HG02981 (cell line): ENCODE data around the gene MED16.

ENCODE experiments used
- ATAC-seq: cut with Tn5 transposase; IDR thresholded peaks from one replicate; pipeline ENCODE4 v1.9.1; 2021; ENCODE audit warnings: mild to moderate bottlenecking, moderate library complexity; ENCODE audit not compliant: unreplicated experiment

The MED16 gene, protein sequence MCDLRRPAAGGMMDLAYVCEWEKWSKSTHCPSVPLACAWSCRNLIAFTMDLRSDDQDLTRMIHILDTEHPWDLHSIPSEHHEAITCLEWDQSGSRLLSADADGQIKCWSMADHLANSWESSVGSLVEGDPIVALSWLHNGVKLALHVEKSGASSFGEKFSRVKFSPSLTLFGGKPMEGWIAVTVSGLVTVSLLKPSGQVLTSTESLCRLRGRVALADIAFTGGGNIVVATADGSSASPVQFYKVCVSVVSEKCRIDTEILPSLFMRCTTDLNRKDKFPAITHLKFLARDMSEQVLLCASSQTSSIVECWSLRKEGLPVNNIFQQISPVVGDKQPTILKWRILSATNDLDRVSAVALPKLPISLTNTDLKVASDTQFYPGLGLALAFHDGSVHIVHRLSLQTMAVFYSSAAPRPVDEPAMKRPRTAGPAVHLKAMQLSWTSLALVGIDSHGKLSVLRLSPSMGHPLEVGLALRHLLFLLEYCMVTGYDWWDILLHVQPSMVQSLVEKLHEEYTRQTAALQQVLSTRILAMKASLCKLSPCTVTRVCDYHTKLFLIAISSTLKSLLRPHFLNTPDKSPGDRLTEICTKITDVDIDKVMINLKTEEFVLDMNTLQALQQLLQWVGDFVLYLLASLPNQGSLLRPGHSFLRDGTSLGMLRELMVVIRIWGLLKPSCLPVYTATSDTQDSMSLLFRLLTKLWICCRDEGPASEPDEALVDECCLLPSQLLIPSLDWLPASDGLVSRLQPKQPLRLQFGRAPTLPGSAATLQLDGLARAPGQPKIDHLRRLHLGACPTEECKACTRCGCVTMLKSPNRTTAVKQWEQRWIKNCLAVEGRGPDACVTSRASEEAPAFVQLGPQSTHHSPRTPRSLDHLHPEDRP

DNA sequence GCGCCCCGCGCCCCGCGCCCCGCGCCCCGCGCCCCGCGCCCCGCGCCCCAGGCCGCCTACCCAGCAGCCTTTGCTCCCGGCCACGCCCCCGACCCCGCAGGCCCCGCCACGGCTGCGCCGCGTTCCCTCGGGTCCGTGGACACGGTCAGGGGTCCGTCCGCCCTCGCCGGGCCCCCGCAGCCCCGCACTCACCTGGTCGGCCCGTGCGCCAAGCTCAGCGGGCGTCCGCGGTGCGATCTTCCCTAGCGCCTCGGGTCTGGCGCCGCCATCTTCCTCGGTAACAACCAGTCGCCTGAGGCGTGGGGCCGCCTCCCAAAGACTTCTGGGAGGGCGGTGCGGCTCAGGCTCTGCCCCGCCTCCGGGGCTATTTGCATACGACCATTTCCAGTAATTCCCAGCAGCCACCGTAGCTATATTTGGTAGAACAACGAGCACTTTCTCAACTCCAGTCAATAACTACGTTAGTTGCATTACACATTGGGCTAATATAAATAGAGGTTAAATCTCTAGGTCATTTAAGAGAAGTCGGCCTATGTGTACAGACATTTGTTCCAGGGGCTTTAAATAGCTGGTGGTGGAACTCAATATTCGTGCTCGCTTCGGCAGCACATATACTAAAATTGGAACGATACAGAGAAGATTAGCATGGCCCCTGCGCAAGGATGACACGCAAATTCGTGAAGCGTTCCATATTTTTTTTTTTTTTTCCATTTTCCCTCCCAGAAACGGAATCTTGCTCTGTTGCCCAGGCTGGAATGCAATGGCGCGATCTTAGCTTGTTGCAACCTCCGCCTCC is at the start of gene MED16, which contains the start of gene RNU6-9:
MED16 (minus strand) TSS at position 294 of the 796 bp plus-strand sequence. CDS start 2,056 bp downstream, outside the sequence.
RNU6-9 (plus strand) TSS at position 591 of the 796 bp plus-strand sequence.
- peak; percentile 81 for ATAC-seq

DNA sequence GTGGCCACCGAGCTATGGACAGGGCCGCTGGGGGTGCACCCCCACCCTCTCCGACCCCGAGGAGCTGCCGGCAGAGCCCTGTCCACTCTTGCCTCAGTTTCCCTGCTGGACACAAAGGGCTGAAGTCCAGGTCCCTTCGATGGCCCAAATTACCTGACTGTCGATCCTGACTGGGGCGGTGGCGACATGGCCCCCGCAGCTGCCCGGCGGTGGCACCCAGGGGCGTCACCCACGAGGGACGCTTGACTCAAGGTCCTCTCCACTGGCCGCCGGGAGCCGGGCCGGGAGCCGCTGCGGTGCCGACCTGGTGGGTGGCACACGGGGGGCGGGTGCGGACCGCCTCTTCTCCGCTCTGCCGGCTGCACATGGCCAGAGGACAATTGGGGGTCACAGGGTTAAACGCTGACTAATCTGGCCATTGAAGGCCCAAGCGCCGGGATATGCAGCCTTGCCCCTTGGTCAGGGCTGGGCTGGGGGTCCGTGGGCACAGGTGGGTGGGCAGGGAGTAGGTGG is 49.2 kb upstream of the MED16 start:
- ATAC-seq, result no peak

DNA sequence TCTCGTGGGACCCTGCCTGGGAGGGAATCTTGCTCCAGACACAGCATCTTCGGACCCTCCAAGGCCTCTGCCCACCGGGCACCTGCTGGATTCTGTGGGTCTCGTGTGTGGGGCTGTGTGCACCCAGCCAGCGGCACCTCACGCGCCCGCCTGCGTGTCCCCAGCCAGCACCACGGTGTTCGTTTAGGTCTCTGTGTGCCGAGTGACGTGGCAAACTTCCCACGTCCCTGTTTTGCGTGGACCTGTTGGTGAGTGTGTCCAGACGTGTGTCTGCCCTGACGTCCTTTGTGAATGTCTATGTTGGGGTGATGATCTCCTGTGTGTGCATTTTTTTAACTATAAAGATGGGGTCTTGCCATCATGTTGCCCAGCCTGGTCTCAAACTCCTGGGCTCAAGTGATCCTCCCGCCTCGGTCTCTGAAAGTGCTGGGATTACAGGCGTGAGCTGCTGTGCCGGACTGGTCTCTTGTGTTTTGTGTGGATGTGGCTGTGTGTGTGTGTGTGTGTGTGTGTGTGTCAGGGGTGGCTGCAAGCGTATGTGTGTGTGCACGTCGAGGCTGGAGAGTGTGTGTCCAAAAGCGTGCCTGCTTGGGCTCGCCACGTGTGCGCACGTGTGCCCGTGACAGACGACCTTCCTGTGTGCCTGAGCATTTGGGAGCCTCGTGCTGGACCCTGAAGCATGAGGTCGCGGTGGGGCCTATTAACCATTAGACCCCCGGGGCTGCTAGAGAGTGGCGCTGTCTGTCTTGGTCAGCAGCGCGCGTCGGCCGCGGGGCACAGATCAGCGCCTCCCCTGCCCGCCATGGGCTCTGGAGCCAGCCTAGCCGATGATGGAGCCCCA is 48.5 kb upstream of the MED16 start:
- no peak for ATAC-seq

DNA sequence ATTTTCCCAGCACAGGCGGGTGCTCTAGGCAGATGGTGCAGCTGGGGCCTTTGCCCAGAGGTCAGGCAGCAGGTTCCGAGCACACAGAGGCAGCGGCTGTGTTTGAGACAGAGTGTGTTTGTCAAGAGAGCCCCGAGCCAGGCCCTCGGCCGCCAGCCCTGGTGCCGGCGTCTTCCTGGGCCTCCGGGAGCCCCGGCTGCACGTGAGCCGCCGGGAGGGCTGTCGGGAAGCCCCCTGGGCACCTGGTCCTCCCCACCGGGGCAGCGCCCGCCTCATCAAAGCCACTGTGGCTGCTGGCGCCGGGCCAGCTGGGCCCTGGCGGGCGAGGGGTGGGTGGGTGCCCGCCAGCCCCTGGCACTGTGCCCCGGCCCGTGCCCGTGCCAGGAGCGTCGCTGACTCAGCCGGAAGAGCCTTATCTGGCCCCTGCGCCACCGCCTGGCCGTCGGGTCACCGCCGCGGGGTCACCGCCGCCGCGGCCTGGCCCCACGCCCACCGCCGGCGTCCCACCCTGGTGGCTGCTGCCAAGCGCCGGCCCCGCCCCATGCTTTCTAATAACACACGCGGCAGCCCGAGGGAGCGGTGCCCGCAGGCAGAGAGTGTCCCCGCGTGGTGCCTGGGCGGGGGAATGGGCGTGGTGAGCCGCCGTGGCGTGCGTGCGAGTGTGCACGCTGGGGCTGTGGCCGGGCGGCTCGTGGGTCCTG is 47.8 kb upstream of the MED16 start:
- peak; percentile 55 for ATAC-seq

DNA sequence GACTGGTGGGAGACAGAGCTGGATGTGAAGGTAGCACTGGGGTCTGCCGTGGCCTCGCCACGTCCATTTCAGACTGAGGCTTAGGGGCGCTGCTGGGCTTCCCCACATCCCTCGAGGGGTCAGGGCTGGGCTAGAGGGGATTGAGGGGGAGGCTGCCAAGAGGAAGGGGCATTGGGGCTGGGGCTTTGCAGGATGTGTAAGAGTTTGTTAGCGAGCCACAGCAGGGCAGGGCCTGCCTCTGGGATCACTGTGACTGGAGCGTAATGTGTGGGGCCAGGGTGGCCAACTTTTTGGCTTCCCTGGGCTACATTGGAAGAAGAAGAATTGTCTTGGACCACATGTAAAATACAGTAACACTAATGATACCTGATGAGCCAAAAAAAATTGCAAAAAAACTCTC is 46.9 kb upstream of the MED16 start:
- ATAC-seq, result no peak

DNA sequence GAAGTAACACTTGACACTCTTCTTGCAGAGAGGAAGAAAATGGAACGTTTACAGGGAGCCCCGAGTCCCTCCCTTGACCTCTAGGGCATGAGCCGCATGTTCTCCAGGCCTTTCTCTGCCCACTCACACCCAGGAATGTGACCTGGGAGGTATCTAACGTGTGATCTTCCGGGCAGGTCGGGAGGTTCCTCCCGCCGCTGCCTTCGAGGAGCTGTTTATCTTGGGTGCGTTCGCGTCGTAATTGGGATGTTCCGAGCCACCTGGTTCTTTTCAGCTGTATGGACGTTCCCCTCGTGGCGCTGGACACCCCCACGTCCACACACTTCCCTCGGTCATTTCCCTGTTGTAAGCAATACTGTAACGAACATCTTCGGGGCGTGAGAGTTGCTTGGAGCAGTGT is 46.5 kb upstream of the MED16 start:
- ATAC-seq, result no peak

DNA sequence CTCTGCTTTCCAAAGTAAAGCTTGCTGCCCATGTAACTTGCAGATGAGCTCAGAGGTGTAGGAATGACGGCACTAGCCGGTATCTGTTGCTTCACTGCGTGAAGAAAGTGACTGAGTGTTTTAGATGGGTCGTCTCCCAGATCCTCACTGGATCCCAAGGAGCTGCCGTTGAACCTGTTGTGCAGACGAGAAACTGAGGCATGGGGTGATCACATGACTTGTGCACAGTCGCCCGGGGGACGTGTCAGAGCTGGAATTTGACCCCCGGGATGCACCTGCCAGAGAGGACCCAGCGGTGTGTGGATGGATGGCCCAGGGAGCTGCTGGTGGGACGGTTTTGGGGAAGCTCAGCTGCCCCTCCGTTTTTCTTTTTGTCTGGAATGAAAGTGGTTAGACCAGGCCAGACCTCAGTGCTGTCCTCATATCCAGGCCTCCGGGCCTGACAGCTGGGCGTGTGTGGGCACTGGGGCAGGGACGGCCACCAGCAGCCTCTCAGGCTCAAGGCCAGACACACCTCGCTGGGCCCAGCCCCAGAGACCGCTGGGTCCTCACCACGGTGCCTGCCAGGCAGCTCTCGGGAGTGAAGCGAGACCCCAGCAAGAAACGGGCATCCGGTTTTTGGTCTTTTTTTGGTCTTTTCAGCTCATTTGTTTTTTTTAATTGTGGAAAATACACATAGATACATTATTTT is 45.4 kb upstream of the MED16 start:
- ATAC-seq, result no peak

DNA sequence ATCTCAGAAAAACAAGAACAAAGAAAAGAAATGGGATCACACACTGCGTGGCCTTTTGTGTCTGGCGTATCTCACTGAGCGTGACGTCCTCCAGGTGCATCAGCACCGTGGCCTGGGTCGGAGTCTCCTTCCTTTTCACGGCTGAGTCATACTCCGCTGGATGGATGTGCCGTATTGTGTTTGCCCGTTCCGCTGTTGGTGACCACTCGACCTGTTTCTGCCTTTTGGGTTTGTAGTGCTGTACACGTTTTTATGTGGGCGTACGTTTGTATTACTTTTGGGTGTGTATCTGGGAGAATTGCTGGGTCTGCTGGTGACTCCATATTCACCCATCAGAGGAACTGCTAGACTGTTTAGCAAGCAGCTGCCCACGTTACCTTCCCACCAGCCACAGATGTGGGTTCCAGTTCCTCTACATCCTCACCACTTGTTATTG is 44.3 kb upstream of the MED16 start:
- no peak for ATAC-seq

DNA sequence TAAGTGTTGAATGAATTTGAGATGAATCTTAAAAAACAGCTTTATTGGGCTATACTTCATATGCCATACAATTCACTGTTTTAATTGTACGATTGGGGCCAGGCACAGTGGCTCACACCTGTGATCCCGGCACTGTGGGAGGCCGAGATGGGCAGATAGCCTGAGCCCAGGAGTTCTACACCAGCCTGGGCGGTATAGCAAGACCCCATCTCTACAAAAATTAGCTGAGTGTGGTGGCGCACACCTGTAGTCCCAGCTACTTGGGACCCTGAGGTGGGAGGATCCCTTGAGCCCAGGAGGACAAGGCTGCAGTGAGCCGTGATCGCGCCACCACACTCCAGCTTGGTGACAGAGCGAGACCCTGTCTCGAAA is 43.2 kb upstream of the MED16 start:
- ATAC-seq, result no peak

DNA sequence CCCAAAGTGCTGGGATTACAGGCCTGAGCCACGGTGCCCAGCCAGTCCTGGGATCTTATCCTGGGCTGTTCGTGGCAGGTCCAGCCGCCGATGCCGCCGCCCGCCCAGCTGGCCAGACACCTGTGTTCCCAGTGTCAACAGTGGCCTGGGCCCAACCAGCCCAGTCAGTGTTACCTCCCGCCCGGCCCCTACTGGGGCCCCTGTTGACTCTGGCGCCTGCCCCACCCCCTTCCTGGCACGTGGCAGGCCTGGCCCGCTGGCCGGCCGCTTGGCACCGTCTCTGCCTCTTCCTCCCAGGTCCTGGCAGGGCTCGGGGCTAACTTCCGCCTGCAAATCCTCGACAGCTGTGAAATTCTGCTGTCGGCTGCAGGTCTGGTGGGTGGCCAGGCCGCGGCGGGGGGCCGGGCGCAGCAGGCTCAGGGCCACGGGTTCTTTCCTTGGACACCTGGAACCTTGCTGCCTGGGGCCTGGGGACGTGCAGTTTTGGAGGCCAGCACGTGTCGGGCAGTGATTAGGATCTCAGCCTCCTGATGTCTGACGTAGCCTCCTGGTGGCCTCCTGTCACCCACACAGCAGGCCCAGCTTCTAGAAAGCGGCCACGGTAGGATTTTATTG is 42.0 kb upstream of the MED16 start:
- ATAC-seq, result no peak

DNA sequence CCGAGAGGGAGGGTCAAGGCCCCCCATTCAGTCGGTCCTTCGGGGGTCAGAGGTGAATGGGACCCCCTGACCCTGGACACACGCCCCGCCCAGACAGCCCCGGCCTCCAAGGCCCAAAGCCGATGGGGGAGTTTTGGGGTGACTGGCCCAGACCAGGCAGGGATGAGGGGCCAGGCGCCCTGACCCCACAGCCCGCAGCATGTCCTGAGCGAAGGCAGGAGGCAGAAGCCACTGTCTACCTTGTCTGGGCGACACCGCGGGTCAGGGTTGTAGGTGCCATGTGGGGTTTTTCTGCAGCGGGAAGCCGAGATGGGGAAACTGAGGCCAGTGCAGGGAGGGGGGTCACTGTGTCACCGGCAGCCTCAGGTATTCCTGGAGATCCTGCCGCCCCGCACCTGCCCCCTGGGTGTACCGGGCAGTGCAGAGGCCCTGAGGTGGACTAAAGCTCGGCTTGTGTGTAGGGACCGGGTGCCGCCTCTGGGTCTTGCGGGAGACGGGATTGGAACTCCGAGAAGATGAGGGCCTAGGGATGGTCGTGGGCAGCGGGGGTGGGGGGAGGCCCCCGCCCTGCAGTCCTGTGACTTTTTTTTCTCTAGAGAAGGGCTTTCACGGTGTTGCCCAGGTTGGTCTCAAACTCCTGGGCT is 41.3 kb upstream of the MED16 start:
- ATAC-seq, result no peak

DNA sequence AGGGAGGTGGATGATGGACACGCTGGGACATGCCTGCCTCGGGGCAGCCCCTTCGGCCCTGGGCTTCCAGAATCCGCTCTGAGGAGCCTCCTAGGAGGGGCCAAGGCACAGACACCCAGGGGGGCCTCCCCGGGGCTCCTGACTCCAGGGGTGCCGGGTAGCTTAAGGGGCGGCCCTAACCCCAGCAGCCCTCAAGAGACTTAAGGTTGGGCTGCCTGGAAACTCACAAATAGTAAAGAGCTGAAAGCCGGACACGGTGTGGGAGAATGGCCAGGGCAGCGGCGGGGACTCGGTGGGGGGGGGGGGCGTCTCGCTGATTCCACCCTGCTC is 40.5 kb upstream of the MED16 start:
- ATAC-seq, result no peak

DNA sequence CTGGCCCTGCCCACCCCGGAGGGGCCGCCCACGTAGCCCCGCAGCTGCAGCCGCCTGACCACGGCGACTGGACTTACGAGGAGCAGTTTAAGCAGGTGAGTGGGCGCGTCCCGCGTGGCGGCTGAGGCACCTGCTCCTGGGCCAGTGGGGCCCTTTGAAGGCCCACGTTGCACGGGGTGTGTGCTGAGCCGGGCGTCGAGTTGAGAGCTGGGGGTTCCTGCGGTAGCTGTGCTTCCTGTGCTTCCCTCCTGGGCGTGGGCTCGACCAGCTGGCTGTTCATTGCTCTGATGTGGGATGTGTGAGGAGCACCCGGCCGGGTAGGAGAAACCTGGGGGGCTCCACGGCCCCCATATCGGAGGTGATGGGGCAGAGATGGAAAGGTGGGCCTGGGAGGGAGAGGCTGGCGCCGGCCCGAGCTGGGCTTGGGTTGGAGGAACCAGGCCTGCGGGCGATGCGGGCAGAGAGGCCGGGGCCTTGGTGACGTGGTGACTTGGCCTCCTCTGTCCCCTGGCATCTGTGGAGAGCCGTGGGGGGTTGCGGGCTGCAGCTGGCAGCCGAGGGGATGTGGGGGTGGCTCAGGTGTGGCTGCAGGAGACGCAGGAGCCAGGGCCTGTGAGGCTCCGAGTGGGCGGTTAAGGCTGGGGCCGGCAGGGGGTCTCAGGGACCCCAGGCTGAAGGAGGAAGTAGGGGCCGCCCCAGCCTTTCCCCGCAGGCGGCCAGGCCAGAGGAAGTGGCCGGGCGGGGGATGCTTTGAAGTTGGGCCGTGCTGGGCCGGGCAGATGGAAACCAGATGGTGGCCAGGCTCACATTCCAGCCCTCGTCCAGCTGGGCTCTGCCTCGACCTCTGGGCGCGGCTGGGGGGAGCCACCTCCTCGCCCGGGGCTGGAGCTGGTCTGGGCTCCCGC is 39.9 kb upstream of the MED16 start:
- ATAC-seq, result no peak

DNA sequence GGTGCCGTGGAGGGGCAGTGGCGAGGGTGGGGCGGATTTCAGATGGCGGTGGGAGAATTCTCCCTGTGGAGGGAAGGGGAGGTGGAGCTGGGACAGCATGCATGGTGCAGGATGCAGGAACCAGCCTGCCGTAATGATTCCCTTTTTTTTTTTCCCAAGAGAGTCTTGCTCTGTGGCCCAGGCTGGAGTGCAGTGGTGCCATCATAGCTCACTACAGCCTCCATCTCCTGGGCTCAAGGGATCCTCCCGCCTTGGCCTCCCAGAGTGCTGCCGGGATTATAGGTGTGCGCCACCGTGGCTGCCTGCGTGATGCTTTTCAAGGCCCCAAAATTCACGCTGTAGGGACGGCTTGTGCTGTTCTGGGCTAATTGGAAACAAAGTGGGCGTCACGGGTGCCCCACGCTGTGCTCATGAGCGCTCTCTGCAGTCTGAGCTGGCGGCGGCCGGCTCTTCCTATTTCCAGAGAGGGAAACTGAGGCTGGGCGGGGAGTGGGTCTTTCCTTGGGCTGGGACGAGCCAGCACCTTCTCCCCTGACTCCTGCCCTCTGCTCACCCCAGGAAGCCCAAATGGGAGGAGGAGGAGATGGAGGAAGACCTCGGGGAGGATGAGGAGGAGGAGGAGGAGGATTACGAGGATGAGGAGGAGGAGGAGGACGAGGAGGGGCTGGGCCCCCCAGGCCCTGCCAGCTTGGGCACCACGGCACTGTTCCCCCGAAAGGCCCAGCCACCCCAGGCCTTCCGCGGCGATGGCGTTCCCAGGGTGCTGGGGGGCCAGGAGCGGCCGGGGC is 39.1 kb upstream of the MED16 start:
- ATAC-seq, result no peak

DNA sequence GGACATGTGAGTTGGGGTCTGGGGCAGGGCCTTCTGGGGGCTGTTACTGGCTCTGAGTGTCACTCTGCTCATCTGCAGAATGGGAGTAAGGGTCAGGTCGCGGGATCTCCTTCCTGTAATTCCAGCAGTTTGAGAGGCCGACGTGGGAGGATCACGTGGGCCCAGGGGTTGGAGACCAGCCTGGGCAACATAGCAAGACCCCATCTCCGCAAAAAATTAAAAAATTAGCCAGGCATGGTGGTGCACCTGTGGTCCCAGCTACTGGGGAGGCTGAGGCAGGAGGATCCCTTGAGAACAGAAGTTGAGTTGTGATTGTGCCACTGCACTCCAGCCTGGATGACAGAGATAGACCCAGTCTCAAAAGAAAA is 36.9 kb upstream of the MED16 start:
- ATAC-seq, result no peak

DNA sequence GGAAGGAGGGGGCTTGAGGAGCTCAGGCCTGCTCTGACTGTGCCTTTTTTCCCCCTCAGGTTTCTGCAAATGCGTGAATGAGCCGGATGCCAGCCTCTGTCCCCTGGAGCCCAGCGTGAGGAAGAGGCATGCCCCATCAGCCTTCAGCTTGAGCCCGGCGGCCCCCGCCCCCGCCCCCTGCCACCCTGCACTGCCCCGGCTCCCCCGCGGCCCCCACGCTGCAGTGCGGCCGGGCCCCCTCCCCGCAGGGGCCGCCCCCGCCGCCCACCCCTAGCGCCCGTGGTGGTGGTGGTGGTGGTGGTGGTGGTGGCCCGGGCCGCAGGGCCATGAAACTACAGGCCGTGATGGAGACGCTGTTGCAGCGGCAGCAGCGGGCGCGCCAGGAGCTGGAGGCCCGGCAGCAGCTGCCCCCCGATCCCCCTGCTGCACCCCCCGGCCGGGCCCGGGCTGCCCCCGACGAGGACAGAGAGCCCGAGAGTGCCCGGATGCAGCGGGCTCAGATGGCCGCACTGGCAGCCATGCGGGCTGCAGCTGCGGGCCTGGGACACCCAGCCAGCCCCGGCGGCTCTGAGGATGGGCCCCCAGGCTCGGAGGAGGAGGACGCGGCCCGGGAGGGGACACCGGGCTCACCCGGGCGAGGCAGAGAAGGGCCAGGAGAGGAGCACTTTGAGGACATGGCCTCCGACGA is 36.4 kb upstream of the MED16 start:
- ATAC-seq, result no peak
